K562 (cell line): ENCODE results near the gene SERAC1. TPM values are rescaled to one million over a fixed set of nuclear protein-coding genes. Genes with fewer than 3 reads are reported as not detected.
A peak's percentile ranks its signal among the peaks of the same experiment; 100 is the strongest.

Experiments
- ARID1B ChIP-seq: fragments of 450-650 bp; IDR thresholded peaks from 2 replicates; pipeline ENCODE4 v1.6.1; 2016; ENCODE audit warnings: antibody characterized with exemption, mild to moderate bottlenecking, inconsistent platforms
- C11orf30 ChIP-seq: fragments of 450-650 bp; IDR thresholded peaks from 2 replicates; pipeline ENCODE4 v1.6.1; 2016; ENCODE audit warnings: low read depth, mild to moderate bottlenecking
- CBX3 ChIP-seq, 2 experiments: IDR thresholded peaks; 1 replicate in 1 of 2; 2 replicates in 1 of 2; pipeline ENCODE4 v1.6.1; 2012; ENCODE audit warnings: inconsistent platforms in 2 of 2, low read length in 2 of 2, borderline replicate concordance in 1 of 2, control low read depth in 1 of 2
- CREM ChIP-seq: IDR thresholded peaks from 2 replicates; pipeline ENCODE4 v1.6.1; 2014; ENCODE audit warnings: antibody characterized with exemption, low read depth
- DIDO1 ChIP-seq: fragments of 450-650 bp; IDR thresholded peaks from 2 replicates; pipeline ENCODE4 v1.6.1; 2016; ENCODE audit warnings: low read depth, missing biosample characterization, missing genetic modification characterization
- ELK1 ChIP-seq: sonication (generic); formaldehyde crosslinking; IDR thresholded peaks from 2 replicates; pipeline ENCODE4 v1.8.1; 2022; ENCODE audit warnings: missing genetic modification reagents
- EP400 ChIP-seq: fragments of 450-650 bp; IDR thresholded peaks from 2 replicates; pipeline ENCODE4 v1.6.1; 2017; ENCODE audit warnings: antibody characterized with exemption, mild to moderate bottlenecking, moderate library complexity
- GTF2B ChIP-seq: IDR thresholded peaks from 2 replicates; pipeline ENCODE4 v1.6.1; 2011; ENCODE audit not compliant: insufficient read length; ENCODE audit errors: extremely low read depth
- JUND ChIP-seq, 2 experiments: IDR thresholded peaks; 2 replicates in 1 of 2; 3 replicates in 1 of 2; pipeline ENCODE4 v1.6.1; 2011; ENCODE audit warnings: borderline replicate concordance in 2 of 2, low read depth in 2 of 2, low read length in 2 of 2, improper control_type of control experiment in 1 of 2, missing biosample characterization in 1 of 2, missing genetic modification characterization in 1 of 2, missing genetic modification reagents in 1 of 2
- MAFG ChIP-seq: fragments of 450-650 bp; conservative IDR thresholded peaks from 2 replicates; pipeline ENCODE4 v1.6.1; 2016; ENCODE audit warnings: missing genetic modification characterization, missing compliant biosample characterization
- MAZ ChIP-seq, 2 experiments: fragments of 450-650 bp in 1 of 2; sonication (generic) in 1 of 2; formaldehyde crosslinking; IDR thresholded peaks in 1 of 2; conservative IDR thresholded peaks in 1 of 2; 2 replicates each; pipeline versions ENCODE4 v1.4.0 to v1.5.0; 2020; ENCODE audit warnings: mild to moderate bottlenecking in 1 of 2, missing genetic modification reagents in 1 of 2
- RFX5 ChIP-seq: IDR thresholded peaks from 2 replicates; pipeline ENCODE4 v1.6.1; 2011; ENCODE audit warnings: low read depth, mild to moderate bottlenecking, improper control_type of control experiment, low read length
- SMARCA4 ChIP-seq: fragments of 450-650 bp; IDR thresholded peaks from 2 replicates; pipeline ENCODE4 v1.6.1; 2016
- THRAP3 ChIP-seq: fragments of 450-650 bp; IDR thresholded peaks from 2 replicates; pipeline ENCODE4 v1.6.1; 2016; ENCODE audit warnings: mild to moderate bottlenecking, inconsistent platforms, borderline replicate concordance
- TSC22D4 ChIP-seq: fragments of 450-650 bp; IDR thresholded peaks from 2 replicates; pipeline ENCODE4 v1.6.1; 2016; ENCODE audit warnings: missing genetic modification characterization, missing biosample characterization, control low read depth
- ZBTB12 ChIP-seq: fragments of 250-450 bp; sonication (Bioruptor Pico); IDR thresholded peaks from 2 replicates; pipeline ENCODE4 v1.4.0; 2020
- ZC3H11A ChIP-seq: IDR thresholded peaks from 2 replicates; pipeline ENCODE4 v1.6.1; 2012; ENCODE audit warnings: low read depth, low read length, improper control_type of control experiment
- ZNF445 ChIP-seq: fragments of 250-450 bp; sonication (Bioruptor Pico); IDR thresholded peaks from 2 replicates; pipeline ENCODE4 v1.4.0; 2020; ENCODE audit warnings: low read depth, mild to moderate bottlenecking, moderate library complexity
- ZSCAN29 ChIP-seq: fragments of 450-650 bp; IDR thresholded peaks from 2 replicates; pipeline ENCODE4 v1.6.1; 2017
- polyA plus RNA-seq, 8 experiments: library from polyadenylated mRNA; depleted of rRNA in 4 of 8; stranded (reverse) in 5 of 8; unstranded in 3 of 8; fragments of >200 nt; fragmentation: Nextera tagmentation in 2 of 8; fragmentation: Illumina TruSeq in 1 of 8; extraction: Ambion mirVana in 2 of 8; extraction: Trizol in 1 of 8; gene quantifications; 2 replicates each; pipeline versions ENCODE4 v1.2.1 to v1.2.3, GENCODE V29; 2011 to 2014; ENCODE audit warnings: inconsistent platforms in 1 of 8, missing spikeins in 1 of 8
- total RNA-seq, 7 experiments: library from RNA; depleted of rRNA in 6 of 7; stranded (reverse); fragments of >200 nt in 6 of 7; fragmentation: Illumina TruSeq in 2 of 7; extraction: Trizol in 2 of 7; gene quantifications; 2 replicates each; pipeline versions ENCODE4 v1.2.1 to v1.2.3, GENCODE V29; 2011 to 2021; ENCODE audit warnings: low replicate concordance in 1 of 7
- TF ChIP-seq, protein P1 (sequence below), 2 experiments: fragments of 250-450 bp in 1 of 2; fragments of 450-650 bp in 1 of 2; sonication (Bioruptor Pico) in 1 of 2; IDR thresholded peaks; 2 replicates each; pipeline versions ENCODE4 v1.6.1 to v1.8.0; 2016 to 2021; ENCODE audit warnings: mild to moderate bottlenecking in 2 of 2, moderate library complexity in 2 of 2, missing compliant biosample characterization in 1 of 2, missing genetic modification characterization in 1 of 2
- TF ChIP-seq, protein P2 (sequence below), 2 experiments: fragments of 450-650 bp; conservative IDR thresholded peaks; 2 replicates each; pipeline ENCODE4 v1.6.1; 2017; ENCODE audit warnings: mild to moderate bottlenecking in 2 of 2, moderate library complexity in 2 of 2
- TF ChIP-seq, protein P3 (sequence below): fragments of 250-450 bp; sonication (Bioruptor Pico); IDR thresholded peaks from 2 replicates; pipeline ENCODE4 v1.8.0; 2021; ENCODE audit warnings: mild to moderate bottlenecking, moderate library complexity

Gene SERAC1
- total and polyA plus RNA-seq, 9 of the 15 experiments (the other 6 are each of a cell fraction or from before 2014, with no cell fraction given) = 1.8 to 6.2 (median 2.8) TPM

GRCh38 chr6:158121335-158121734 is 46.7 kb downstream of the SERAC1 start (continued):
- TF ChIP-seq ZBTB12 (CRISPR knock-in tag) = no peak
- TF ChIP-seq, protein P1, sequence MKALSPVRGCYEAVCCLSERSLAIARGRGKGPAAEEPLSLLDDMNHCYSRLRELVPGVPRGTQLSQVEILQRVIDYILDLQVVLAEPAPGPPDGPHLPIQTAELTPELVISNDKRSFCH (CRISPR knock-in tag; IDR thresholded peaks at IDR 0.05) = no peak
- TF ChIP-seq, protein P1 (tag; IDR thresholded peaks at IDR 0.05) = no peak
- TF ChIP-seq JUND (IDR thresholded peaks at IDR 0.05; ENCODE audit: borderline replicate concordance, low read depth, low read length) = 0 out of 2 replicates have a peak, but pooled peaks have one; percentile 7
- no peak; the same call in 2 of the 3 replicates for TF ChIP-seq JUND (tag; IDR thresholded peaks at IDR 0.05; ENCODE audit: borderline replicate concordance, low read depth, low read length)
- no peak for TF ChIP-seq ZSCAN29
- TF ChIP-seq ARID1B = peak; percentile 54; the same call in 1 of the 2 replicates
- TF ChIP-seq ELK1 = no peak
- TF ChIP-seq ZC3H11A = no peak
- TF ChIP-seq CBX3 (IDR thresholded peaks at IDR 0.05; ENCODE audit: borderline replicate concordance in 1 of 2, low read length in 2 of 2) = peak in 1 of 2 experiments; percentile 45; a peak in 1 of 3 replicates
- no peak for TF ChIP-seq TSC22D4 (tag)
- no peak for TF ChIP-seq THRAP3
- TF ChIP-seq, protein P2, sequence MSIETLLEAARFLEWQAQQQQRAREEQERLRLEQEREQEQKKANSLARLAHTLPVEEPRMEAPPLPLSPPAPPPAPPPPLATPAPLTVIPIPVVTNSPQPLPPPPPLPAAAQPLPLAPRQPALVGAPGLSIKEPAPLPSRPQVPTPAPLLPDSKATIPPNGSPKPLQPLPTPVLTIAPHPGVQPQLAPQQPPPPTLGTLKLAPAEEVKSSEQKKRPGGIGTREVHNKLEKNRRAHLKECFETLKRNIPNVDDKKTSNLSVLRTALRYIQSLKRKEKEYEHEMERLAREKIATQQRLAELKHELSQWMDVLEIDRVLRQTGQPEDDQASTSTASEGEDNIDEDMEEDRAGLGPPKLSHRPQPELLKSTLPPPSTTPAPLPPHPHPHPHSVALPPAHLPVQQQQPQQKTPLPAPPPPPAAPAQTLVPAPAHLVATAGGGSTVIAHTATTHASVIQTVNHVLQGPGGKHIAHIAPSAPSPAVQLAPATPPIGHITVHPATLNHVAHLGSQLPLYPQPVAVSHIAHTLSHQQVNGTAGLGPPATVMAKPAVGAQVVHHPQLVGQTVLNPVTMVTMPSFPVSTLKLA (conservative IDR thresholded peaks at IDR 0.05) = peak in 1 of 2 experiments; percentile 40; a peak in 1 of 4 replicates
- TF ChIP-seq GTF2B = no peak
- 0 out of 2 replicates have a peak, but pooled peaks have one; percentile 38 for TF ChIP-seq SMARCA4
- TF ChIP-seq, protein P3, sequence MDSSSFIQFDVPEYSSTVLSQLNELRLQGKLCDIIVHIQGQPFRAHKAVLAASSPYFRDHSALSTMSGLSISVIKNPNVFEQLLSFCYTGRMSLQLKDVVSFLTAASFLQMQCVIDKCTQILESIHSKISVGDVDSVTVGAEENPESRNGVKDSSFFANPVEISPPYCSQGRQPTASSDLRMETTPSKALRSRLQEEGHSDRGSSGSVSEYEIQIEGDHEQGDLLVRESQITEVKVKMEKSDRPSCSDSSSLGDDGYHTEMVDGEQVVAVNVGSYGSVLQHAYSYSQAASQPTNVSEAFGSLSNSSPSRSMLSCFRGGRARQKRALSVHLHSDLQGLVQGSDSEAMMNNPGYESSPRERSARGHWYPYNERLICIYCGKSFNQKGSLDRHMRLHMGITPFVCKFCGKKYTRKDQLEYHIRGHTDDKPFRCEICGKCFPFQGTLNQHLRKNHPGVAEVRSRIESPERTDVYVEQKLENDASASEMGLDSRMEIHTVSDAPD (CRISPR knock-in tag) = no peak
- peak; percentile 95 for TF ChIP-seq MAFG (tag)
- TF ChIP-seq EP400 = peak; percentile 35; the same call in 1 of the 2 replicates
- TF ChIP-seq ZNF445 (CRISPR knock-in tag) = no peak
- no peak for TF ChIP-seq RFX5
- TF ChIP-seq DIDO1 (tag) = no peak
- TF ChIP-seq CREM = 0 out of 2 replicates have a peak, but pooled peaks have one; percentile 9
- no peak for TF ChIP-seq MAZ (CRISPR knock-in tag; conservative IDR thresholded peaks at IDR 0.05 in 1 of 2, IDR thresholded peaks at IDR 0.05 in 1 of 2)
- TF ChIP-seq C11orf30 = peak; percentile 87
